Activated CD8-positive, alpha-beta memory T cell treated with anti-CD3 and anti-CD28 coated beads, Interleukin-2, amount 50 U/mL, for 4 hours (primary cell): ENCODE measurements around the gene USP32.

Experiments
- DNase-seq: peaks from one replicate; pipeline ENCODE4 v3.0.0-alpha.2; 2020

Gene USP32

GRCh38 chr17:60169921-60170817 is 221.8 kb downstream of the USP32 start:
- no peak for DNase-seq

DNA sequence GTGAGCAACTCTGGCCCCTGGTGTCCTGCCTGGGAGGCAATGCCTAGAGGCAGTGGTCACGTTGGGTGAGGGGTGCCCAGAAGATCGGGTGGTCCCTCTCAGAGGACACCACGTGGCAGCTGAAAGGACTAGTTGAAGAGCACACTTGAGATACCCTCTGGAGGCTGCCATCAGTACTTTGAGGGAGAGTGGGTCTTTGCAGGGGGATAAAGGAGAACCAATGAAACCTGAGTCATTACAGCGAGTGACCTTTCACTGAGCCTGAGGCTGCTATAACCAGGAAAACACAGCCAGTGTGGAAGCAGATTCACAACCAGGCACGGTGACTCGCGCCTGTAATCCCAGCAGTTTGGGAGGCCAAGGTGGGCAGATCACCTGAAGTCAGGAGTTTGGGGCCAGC is 223.3 kb downstream of the USP32 start:
- no peak for DNase-seq

DNA sequence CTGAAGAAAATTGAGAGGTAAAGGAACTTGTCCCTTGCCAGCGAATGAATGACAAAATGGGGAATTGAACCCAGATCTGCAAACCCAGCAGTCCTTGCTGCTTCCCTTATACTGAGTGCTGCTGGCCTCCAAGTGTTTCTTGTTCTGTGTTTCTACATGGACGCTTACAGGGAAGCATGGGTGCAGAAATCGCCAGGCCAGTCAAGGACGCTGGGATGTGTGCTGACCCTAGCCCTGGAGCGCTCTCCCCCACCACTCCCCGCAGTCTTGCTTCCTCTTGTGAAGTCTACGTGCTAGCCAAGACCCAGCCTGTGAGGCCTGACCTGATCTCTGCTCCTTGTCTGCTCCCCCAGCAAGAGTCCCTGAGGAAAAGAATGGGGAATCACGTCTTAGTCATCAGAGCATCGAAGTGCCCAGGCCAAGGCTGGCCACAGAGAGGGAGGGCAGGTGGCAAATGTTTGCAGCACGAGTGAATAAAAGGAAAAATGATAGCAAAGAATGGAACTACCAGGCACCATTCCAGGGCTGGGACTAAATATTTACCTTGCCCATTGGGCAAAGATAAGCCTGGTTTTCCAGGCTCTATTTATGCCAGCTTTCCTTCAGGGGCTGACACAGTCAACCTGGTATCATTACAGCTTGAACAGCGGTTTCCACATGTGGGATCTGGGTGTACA is 224.7 kb downstream of the USP32 start:
- no peak for DNase-seq

DNA sequence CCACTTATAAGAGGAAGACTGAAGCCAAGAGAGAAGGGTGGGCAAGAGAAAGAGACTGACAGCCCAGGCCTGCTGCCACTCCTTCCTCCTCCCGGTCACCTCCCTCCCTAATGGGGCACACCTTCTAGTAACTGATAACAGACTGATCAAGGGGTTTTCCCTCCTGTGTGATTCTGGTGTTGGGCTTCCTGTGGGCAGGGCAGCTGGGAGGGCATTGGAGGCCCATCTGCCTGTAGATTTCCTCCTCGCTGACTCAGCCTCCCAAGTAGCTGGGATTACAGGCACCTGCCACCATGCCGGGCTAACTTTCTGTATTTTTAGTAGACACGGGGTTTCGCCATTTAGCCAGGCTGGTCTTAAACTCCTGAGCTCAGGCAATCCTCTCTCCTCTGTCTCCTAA is 226.0 kb downstream of the USP32 start:
- no peak for DNase-seq

- DNase-seq = no peak
These were observed 226.7 kb downstream of the USP32 start for GRCh38 chr17:60165223-60165622.

- DNase-seq = no peak
These were observed 227.2 kb downstream of the USP32 start for GRCh38 chr17:60164697-60165096.

DNA sequence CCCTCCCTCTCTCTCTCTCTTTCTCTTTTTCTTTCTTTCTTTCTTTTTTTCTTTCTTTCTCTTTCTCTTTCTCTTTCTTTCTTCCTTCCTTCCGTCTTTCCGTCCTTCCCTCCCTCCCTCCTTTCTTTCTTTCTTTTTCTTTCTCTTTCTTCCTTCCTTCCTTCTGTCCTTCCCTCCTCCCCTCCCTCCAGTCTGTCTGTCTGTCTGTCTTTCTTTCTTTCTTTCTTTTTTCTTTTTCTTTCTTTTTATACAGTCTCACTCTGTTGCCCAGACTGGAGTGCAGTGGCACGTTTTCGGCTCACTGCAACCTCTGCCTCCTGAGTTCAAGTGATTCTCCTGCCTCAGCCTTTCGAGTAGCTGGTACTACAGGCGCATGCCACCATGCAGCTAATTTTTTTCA is 227.8 kb downstream of the USP32 start:
- DNase-seq = no peak

GRCh38 chr17:60163108-60163784 is 228.7 kb downstream of the USP32 start:
- no peak for DNase-seq

GRCh38 chr17:60161598-60162330 is 230.2 kb downstream of the USP32 start:
- DNase-seq = no peak

- no peak for DNase-seq
These were observed 231.0 kb downstream of the USP32 start for GRCh38 chr17:60160829-60161501.

DNA sequence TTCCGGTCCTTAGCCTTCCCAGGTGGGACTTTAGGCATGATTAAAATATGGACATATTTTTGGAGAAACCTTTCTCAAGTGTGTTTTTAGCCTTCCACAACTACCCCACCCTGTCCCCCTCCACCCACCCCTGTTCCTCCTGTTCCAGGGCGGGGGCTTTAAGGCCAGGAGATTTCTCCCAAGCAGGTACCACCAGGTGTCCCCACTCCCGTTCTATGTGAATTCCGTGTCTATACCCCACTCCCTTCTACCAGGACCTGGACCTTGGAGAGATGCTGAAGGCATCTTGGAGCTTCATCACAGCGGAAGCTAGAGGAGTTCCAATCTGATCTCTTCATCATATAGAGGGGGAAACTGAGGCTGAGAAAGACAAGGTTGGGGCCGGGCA is 232.5 kb downstream of the USP32 start:
- DNase-seq = no peak

DNA sequence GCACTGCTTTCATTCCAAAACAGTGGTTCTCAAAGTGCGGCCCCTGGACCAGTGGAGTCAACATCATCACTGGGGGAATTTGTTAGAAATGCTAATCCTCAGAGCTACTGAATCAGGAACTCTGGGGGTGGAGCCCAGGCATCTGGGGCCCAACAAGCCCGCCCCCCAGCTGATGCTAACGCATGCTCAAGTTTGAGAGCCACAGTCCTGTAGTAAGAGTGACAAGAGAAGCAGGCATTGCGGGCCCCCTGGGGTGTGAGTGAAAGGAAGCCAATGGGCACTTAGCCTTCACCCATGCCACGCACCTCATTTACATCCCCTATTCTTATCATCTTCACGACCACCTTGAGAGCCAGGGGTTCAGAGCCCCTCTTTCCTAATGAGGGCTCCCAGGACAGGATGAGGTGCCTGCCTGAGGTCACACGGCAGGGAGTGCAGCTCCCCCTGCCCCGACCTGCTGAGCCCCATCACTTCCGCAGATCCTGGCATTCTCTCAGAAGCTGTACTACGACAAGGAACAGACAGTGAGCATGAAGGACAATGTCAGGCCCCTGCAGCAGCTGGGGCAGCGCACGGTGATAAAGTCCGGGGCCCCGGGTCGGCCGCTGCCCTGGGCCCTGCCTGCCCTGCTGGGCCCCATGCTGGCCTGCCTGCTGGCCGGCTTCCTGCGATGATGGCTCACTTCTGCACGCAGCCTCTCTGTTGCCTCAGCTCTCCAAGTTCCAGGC is 233.0 kb downstream of the USP32 start:
- no peak for DNase-seq

DNA sequence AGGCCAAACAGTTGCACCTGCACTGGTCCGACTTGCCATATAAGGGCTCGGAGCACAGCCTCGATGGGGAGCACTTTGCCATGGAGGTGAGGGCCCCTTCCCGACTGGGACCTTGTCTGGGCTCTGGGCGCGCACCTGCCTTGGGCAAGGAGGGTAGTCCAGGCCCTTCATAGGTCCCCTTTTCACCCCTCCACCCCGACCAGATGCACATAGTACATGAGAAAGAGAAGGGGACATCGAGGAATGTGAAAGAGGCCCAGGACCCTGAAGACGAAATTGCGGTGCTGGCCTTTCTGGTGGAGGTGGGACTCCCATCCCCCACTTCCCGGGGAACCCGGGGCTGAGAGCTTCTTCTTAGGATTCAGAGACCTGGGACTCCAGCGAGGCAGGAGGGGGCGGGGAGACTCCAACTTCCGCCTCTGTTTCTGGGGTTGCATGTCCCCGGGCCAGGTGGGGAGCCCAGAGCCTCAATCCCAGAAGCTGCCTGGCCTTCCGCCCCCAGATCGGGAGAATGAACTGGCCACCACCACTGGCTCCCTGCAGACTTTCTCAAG is 234.4 kb downstream of the USP32 start:
- no peak for DNase-seq

DNA sequence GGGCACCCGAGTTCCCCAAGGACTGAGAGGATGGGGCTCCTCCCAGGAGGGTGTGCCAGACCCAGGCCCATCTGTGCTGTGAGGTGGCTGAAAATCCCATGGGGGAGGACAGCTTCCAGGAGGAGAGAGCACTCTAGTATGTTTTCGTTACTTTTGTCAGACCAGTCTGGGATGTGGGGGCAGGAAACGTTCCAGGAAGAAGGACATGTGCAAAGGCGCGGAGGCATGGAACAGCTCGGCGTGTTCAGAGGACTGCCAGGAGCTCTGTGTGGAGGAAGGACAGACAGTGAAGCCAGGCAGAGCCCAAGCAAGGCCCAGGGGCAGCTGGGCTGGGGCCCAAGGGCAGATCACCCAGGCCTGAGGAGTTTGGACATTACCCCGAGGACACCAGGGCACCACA is 235.2 kb downstream of the USP32 start:
- no peak for DNase-seq

GRCh38 chr17:60155815-60156214 is 236.1 kb downstream of the USP32 start:
- no peak for DNase-seq

- no peak for DNase-seq
These were observed 236.5 kb downstream of the USP32 start for GRCh38 chr17:60155427-60155814.

- no peak for DNase-seq
These were observed 237.1 kb downstream of the USP32 start for GRCh38 chr17:60154616-60155426.

GRCh38 chr17:60153606-60154390 is 238.1 kb downstream of the USP32 start:
- no peak for DNase-seq

- DNase-seq = no peak
These were observed 240.6 kb downstream of the USP32 start for GRCh38 chr17:60151355-60151754.
